PC-3 (cell line): Measurements from ENCODE around the gene CTSZ. TPM values are rescaled to one million over a fixed set of nuclear protein-coding genes. Genes with fewer than 3 reads are reported as not detected.

Source experiments
- ATAC-seq: fragments of 200-7000 bp; cut with Tn5 transposase; 2 replicates; pipeline ENCODE4 v1.9.1; 2020; ENCODE audit warnings: mild to moderate bottlenecking, moderate library complexity
- BruUV-seq: library from RNA; stranded (reverse); fragments of 400-500 nt; replicated peaks from 2 replicates; lab custom pipeline; 2021; lab: Mats Ljungman, UMichigan
- CTCF ChIA-PET: fragments of 300-600 bp; sonication (Branson Sonifier 250); formaldehyde crosslinking; loops from one replicate; lab custom pipeline; 2022; ENCODE audit warnings: antibody characterized with exemption; lab: Charles Lee
- POLR2A ChIA-PET: fragments of 300-600 bp; sonication (Branson Sonifier 250); formaldehyde crosslinking; loops from one replicate; lab custom pipeline; 2022; ENCODE audit warnings: antibody characterized with exemption; ENCODE audit not compliant: unreplicated experiment; lab: Charles Lee
- DNase-seq: peaks from one replicate; pipeline ENCODE4 v3.0.0-alpha.2; 2015
- H2AFZ ChIP-seq: fragments of 300-600 bp; sonication (generic); 2 replicates; pipeline ENCODE4 v1.6.0; 2016; ENCODE audit warnings: antibody characterized with exemption, low read length
- H3F3A ChIP-seq: fragments of 300-600 bp; sonication (generic); one replicate; pipeline ENCODE4 v1.6.0; 2017; ENCODE audit warnings: antibody characterized with exemption, low read length, control low read depth, mild to moderate bottlenecking; ENCODE audit not compliant: unreplicated experiment
- H3K27ac ChIP-seq: fragments of 300-600 bp; sonication (generic); 2 replicates; pipeline ENCODE4 v1.5.1; 2016; ENCODE audit warnings: mild to moderate bottlenecking, low read length
- H3K27me3 ChIP-seq: fragments of 300-600 bp; sonication (generic); 2 replicates; pipeline ENCODE4 v1.6.1; 2016; ENCODE audit warnings: low read length, mixed read lengths
- H3K36me3 ChIP-seq: fragments of 300-600 bp; sonication (generic); 2 replicates; pipeline ENCODE4 v1.6.1; 2016; ENCODE audit warnings: low read depth, mixed run types, low read length, mixed read lengths
- H3K4me1 ChIP-seq: fragments of 300-600 bp; sonication (generic); 2 replicates; pipeline ENCODE4 v1.5.1; 2016; ENCODE audit warnings: low read length; ENCODE audit not compliant: insufficient read depth
- H3K4me2 ChIP-seq: fragments of 300-600 bp; sonication (generic); 2 replicates; pipeline ENCODE4 v1.6.0; 2016; ENCODE audit warnings: low read length
- H3K4me3 ChIP-seq: fragments of 300-600 bp; sonication (generic); 2 replicates; pipeline ENCODE4 v1.5.1; 2016; ENCODE audit warnings: mild to moderate bottlenecking, low read length, mixed read lengths
- H3K79me2 ChIP-seq: fragments of 300-600 bp; sonication (generic); 2 replicates; pipeline ENCODE4 v1.6.1; 2017; ENCODE audit warnings: low read length, mixed read lengths
- H3K9ac ChIP-seq: fragments of 300-600 bp; sonication (generic); 2 replicates; pipeline ENCODE4 v1.6.0; 2016; ENCODE audit warnings: mild to moderate bottlenecking, low read length
- H3K9me2 ChIP-seq: fragments of 300-600 bp; sonication (generic); replicated peaks from 2 replicates; pipeline ENCODE4 v1.6.1; 2016; ENCODE audit warnings: mixed run types, low read length, mixed read lengths
- H3K9me3 ChIP-seq: fragments of 300-600 bp; sonication (generic); 2 replicates; pipeline ENCODE4 v1.6.1; 2016; ENCODE audit warnings: low read length, mixed read lengths
- H4K20me1 ChIP-seq: fragments of 300-600 bp; sonication (generic); 2 replicates; pipeline ENCODE4 v1.6.1; 2016; ENCODE audit warnings: low read length, mixed read lengths
- CTCF ChIP-seq: fragments of 300-600 bp; sonication (generic); conservative IDR thresholded peaks from 2 replicates; pipeline ENCODE4 v1.5.1; 2017; ENCODE audit warnings: antibody characterized with exemption, low read depth, mild to moderate bottlenecking, low read length
- EZH2 ChIP-seq: fragments of 300-600 bp; sonication (generic); IDR thresholded peaks from one replicate; pipeline ENCODE4 v1.6.1; 2017; ENCODE audit warnings: antibody characterized with exemption, mild to moderate bottlenecking, low read length; ENCODE audit not compliant: unreplicated experiment
- EZH2phosphoT487 ChIP-seq: fragments of 300-600 bp; sonication (generic); IDR thresholded peaks from 2 replicates; pipeline ENCODE4 v1.6.1; 2018; ENCODE audit warnings: mild to moderate bottlenecking, antibody characterized with exemption, low read length, borderline replicate concordance
- intact Hi-C: fragments of 100-400 bp; cut with micrococcal nuclease; formaldehyde crosslinking; loops from 2 replicates; pipeline ENCODE4 v1.9.0; 2023
- total RNA-seq: library from RNA; depleted of rRNA; stranded (reverse); fragments of >200 nt; gene quantifications from 2 replicates; pipeline ENCODE4 v1.2.3, GENCODE V29; 2014

CTSZ gene
- total RNA-seq, 1 experiment from 2014 or later = 191 TPM

- Histone ChIP-seq H3K4me3 (peak overlapping the region; percentile 77), H3K9ac (peak overlapping the region; percentile 95), H2AFZ (no peak overlapping the region), H3K79me2 (peaks cover 82% of the 10 kb centered on the region), H3K4me1 (peaks cover 54% of the 10 kb centered on the region), H3K36me3 (peaks cover 65% of the 10 kb centered on the region), H3K4me2 (peak overlapping the region; percentile 86), H3F3A (no peaks in the 10 kb centered on the region), H3K27me3 (no peaks in the 10 kb centered on the region), H4K20me1 (peaks cover 49% of the 10 kb centered on the region), H3K9me3 (no peaks in the 10 kb centered on the region), H3K9me2 (no peaks in the 10 kb centered on the region), H3K27ac (no peak overlapping the region)
- BruUV-seq = TSS peak; percentile 33
- DNase-seq (peak; percentile 55), ATAC-seq (no peak)
- intact Hi-C loops = loop anchor here (5.0 kb wide), 2 partner anchors 39 to 139 kb away; no protein-coding TSS in a partner anchor
- POLR2A ChIA-PET = no interaction called here
- TF ChIP-seq CTCF (no peak), EZH2phosphoT487 (no peak), EZH2 (no peak)
- CTCF ChIA-PET = no interaction called here
These were observed 24.0 kb upstream of the CTSZ start for GRCh38 chr20:59030911-59031563.

- peaks cover 49% of the 10 kb centered on the region for H4K20me1 ChIP-seq
- H2AFZ ChIP-seq = no peak overlapping the region
- no peaks in the 10 kb centered on the region for H3K27me3 ChIP-seq
- intact Hi-C loops = loop anchor here (1.0 to 5.0 kb wide), 2 partner anchors 8 to 47 kb away; partner anchors contain the start of gene NELFCD
- H3K9ac ChIP-seq = peak overlapping the region; percentile 14
- TF ChIP-seq CTCF = no peak
- no peak for TF ChIP-seq EZH2phosphoT487
- TF ChIP-seq EZH2 = no peak
- POLR2A ChIA-PET = no interaction called here
- peaks cover 85% of the 10 kb centered on the region for H3K79me2 ChIP-seq
- CTCF ChIA-PET = interaction anchor here (0.7 kb wide), 1 partner anchor 19 kb away, joined by 3 read pairs; no protein-coding TSS in a partner anchor
- H3K9me2 ChIP-seq = no peaks in the 10 kb centered on the region
- no peaks in the 10 kb centered on the region for H3K9me3 ChIP-seq
- H3K4me1 ChIP-seq = peaks cover 52% of the 10 kb centered on the region
- H3F3A ChIP-seq = no peaks in the 10 kb centered on the region
- peak overlapping the region; percentile 86 for H3K4me2 ChIP-seq
- peaks cover 67% of the 10 kb centered on the region for H3K36me3 ChIP-seq
- peak overlapping the region; percentile 77 for H3K4me3 ChIP-seq
- peak overlapping the region; percentile 5; the same call in 1 of the 2 replicates for H3K27ac ChIP-seq
- no TSS peak for BruUV-seq
- ATAC-seq = peak; percentile 17; the same call in 1 of the 2 replicates
- peak; percentile 56 for DNase-seq
These were observed 21.8 kb upstream of the CTSZ start for GRCh38 chr20:59028812-59029211.
